ENCODE measurements around the gene TP53INP2.

DNA sequence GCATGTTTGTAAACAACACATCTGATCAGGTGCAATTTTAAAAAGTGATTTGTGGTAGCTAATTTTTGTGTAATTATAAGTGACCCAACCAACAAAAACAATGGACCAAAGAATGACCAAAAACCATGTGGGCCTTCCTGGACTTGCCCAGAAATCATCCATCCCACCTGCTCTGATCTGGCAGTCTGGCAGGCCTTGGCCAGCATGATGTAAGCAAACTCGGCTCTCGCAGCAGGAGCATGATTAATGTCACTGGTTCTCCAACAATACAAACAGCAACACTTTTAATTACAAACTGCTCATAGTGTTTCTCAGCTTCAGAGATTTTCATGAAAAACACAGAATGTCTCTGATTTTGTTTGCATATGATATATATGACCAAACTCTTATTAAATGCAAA lies 16.1 kb downstream of the TP53INP2 start:
- no peak for TF ChIP-seq GATA3 (IDR thresholded peaks at IDR 0.05; ENCODE audit: low read depth, low read length)
- TF ChIP-seq GATA2 (IDR thresholded peaks at IDR 0.05; ENCODE audit: low read depth, low read length), result no peak
